ENCODE measurements around the gene USP44. TPM values are rescaled to one million over a fixed set of nuclear protein-coding genes. Genes with fewer than 3 reads are reported as not detected.
A peak's percentile ranks its signal among the peaks of the same experiment; 100 is the strongest.

The USP44 gene
- total and polyA plus RNA-seq, 3 experiments from 2014 or later = 3.2 to 7.1 (median 5.8) TPM

GRCh38 chr12:95473231-95473883, 77.9 kb downstream of the USP44 start:
- peaks cover 34% of the 10 kb centered on the region for H3K4me1 ChIP-seq (ENCODE audit: insufficient read depth, low read length)
- Mint-ChIP-seq H3K36me3 (peaks cover 0 to 37% (median 14%) of the 10 kb centered on the region in 3 donors), H3K27ac (peak overlapping the region; percentile 82 to 100 (median 98)), H3K4me1 (peaks cover 45 to 55% (median 48%) of the 10 kb centered on the region in 3 donors), H3K9me3 (no peaks in the 10 kb centered on the region), H3K27me3 (peaks cover 1 to 4% of the 10 kb centered on the region in 2 donors), H3K4me3 (peak overlapping the region; percentile 95 to 100 (median 99))
- H3K36me3 ChIP-seq (ENCODE audit: insufficient read depth, low read length) = peaks cover 17% of the 10 kb centered on the region
- ChIA-PET CTCF (interaction anchor here (0.9 to 2.0 kb wide), 5 partner anchors 9 to 400 kb away, joined by 3 to 10 read pairs (median 7); partner anchors contain the start of gene NR2C1), POLR2A (interaction anchor here (0.5 to 1.4 kb wide), 5 partner anchors 139 to 1797 kb away, joined by 3 to 22 read pairs (median 4); partner anchors contain the start of genes CCDC38, FGD6 and VEZT)
- H3K4me3 ChIP-seq (ENCODE audit: low read length) = peak overlapping the region; percentile 67
- H3K27me3 ChIP-seq (ENCODE audit: insufficient read depth, low read length, poor library complexity, severe bottlenecking) = no peaks in the 10 kb centered on the region
- no peaks in the 10 kb centered on the region for H3K9me3 ChIP-seq (ENCODE audit: low read length)
- H3K27ac ChIP-seq (ENCODE audit: low read depth, low read length) = peak overlapping the region; percentile 96
- DNase-seq = peak in 2 of 5 donors; percentile 4 to 41

GRCh38 chr12:95470300-95470699, 81.0 kb downstream of the USP44 start:
- Mint-ChIP-seq H3K27me3 (peaks cover 1 to 4% of the 10 kb centered on the region in 2 donors), H3K4me1 (peaks cover 21 to 25% (median 25%) of the 10 kb centered on the region in 3 donors)

More at GRCh38 chr12:95470300-95470699, 81.0 kb downstream of the USP44 start:
- Mint-ChIP-seq H3K4me3 (no peak overlapping the region), H3K36me3 (peaks cover 0 to 14% (median 0%) of the 10 kb centered on the region in 3 donors), H3K27ac (no peak overlapping the region), H3K9me3 (no peaks in the 10 kb centered on the region)
- no peaks in the 10 kb centered on the region for H3K27me3 ChIP-seq (ENCODE audit: insufficient read depth, low read length, poor library complexity, severe bottlenecking)
- H3K4me3 ChIP-seq (ENCODE audit: low read length) = no peak overlapping the region
- H3K9me3 ChIP-seq (ENCODE audit: low read length) = no peaks in the 10 kb centered on the region
- ChIA-PET POLR2A (no interaction called here), CTCF (no interaction called here)
- no peak for DNase-seq
- H3K27ac ChIP-seq (ENCODE audit: low read depth, low read length) = no peak overlapping the region
- peaks cover 11% of the 10 kb centered on the region for H3K4me1 ChIP-seq (ENCODE audit: insufficient read depth, low read length)
- H3K36me3 ChIP-seq (ENCODE audit: insufficient read depth, low read length) = no peaks in the 10 kb centered on the region

Other genes starting within 250 kb of the USP44 start
- gene METAP2, start 77.3 kb downstream of the USP44 start, total RNA-seq = 100 to 1,000 TPM; 109 to 129 TPM
- 36.1 TPM for gene METAP2, start 77.3 kb downstream of the USP44 start, polyA plus RNA-seq
- not detected for gene NTN4, start 239.3 kb upstream of the USP44 start, total RNA-seq
- gene NTN4, start 239.3 kb upstream of the USP44 start, polyA plus RNA-seq = 4.2 TPM